Esophagus squamous epithelium (tissue), 4 donors: Measurements from ENCODE around the gene CBX4.

Source experiments
- CTCF ChIP-seq, 6 experiments: fragments of 450-650 bp in 4 of 6; fragments of 200-600 bp in 2 of 6; sonication (generic) in 2 of 6; IDR thresholded peaks; one replicate each; pipeline ENCODE4 v1.5.1; 2016 to 2019; ENCODE audit warnings: antibody characterized with exemption in 6 of 6, mild to moderate bottlenecking in 4 of 6, moderate library complexity in 4 of 6
- POLR2A ChIP-seq, 4 donors: fragments of 450-650 bp; IDR thresholded peaks; one replicate each; pipeline ENCODE4 v1.6.1; 2017; ENCODE audit warnings: antibody characterized with exemption in 4 of 4, mild to moderate bottlenecking in 4 of 4, moderate library complexity in 3 of 4

GRCh38 chr17:79802736-79803420 is 36.4 kb downstream of the CBX4 start:
- no peak for TF ChIP-seq CTCF (IDR thresholded peaks at IDR 0.05)
- TF ChIP-seq POLR2A (IDR thresholded peaks at IDR 0.05) = no peak
